ENCODE data around the gene NOL4L. TPM values are rescaled to one million over a fixed set of nuclear protein-coding genes. Genes with fewer than 3 reads are reported as not detected.

Gene NOL4L, protein sequence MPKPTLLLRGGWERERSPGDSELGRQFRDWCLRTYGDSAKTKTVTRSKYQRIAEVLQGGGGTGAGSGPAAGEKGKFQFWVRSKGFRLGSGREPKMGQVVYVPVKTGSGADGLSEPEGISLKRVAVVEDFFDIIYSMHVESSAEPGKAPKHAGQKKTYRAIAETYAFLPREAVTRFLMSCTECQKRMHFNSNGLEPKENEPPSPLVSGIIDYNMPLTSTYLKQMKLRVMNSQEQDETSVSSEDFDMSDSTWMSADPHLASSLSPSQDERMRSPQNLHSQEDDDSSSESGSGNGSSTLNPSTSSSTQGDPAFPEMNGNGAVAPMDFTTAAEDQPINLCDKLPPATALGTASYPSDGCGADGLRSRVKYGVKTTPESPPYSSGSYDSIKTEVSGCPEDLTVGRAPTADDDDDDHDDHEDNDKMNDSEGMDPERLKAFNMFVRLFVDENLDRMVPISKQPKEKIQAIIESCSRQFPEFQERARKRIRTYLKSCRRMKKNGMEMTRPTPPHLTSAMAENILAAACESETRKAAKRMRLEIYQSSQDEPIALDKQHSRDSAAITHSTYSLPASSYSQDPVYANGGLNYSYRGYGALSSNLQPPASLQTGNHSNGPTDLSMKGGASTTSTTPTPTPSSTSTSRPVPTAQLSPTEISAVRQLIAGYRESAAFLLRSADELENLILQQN
- total RNA-seq: 19.7 TPM
- long read RNA-seq, full-length matches to known transcripts: 2 of 46 reads
- long read RNA-seq, partial matches to known transcripts: 2 of 46 reads
- long read RNA-seq, other reads (novel, unspliced or antisense): 42 of 46 reads

DNA sequence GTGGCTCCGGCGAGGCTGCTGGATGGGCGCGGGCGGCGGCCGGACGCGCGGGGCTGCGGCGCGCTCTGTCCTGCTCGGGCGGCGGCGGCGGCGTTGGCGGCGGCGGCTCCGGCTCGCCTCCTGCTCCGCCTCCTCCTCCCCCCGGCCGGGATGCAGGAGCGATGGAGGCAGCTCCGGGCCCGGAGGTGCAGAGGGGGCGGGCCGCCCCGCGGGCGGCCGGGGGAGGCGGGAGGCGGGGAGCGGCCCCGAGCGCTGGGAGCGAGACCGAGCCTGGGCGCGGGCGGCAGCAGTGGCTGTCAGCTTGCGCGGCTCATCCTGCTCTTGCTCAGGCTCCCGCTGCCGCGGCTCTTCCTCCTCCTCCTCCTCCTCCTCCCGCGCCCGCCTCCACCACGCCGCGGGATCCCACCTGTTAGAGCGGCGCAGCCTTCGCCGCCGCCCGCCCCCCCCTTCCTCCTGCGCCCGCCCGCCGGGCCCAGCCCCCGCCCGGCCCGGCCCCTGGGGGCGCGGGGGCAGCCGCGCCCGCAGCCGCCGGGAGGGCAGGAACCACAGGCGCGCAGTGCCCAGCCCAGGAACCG lies at the start of gene NOL4L:
Gene NOL4L, minus strand, starts transcription at position 323 of the 575 bp plus-strand sequence. CDS start 443 bp downstream, outside the sequence.
- Histone ChIP-seq H3K4me3 (peak within 1 kb of the TSS; percentile 60), H3K27me3 (peaks cover 11% of the 10 kb centered on the region), H3K36me3 (no peaks in the 10 kb centered on the region), H3K27ac (no peak within 1 kb of the TSS), H3K9me3 (no peaks in the 10 kb centered on the region), H3K4me1 (no peaks in the 10 kb centered on the region)
- no peak for DNase-seq
- TF ChIP-seq, protein P1, sequence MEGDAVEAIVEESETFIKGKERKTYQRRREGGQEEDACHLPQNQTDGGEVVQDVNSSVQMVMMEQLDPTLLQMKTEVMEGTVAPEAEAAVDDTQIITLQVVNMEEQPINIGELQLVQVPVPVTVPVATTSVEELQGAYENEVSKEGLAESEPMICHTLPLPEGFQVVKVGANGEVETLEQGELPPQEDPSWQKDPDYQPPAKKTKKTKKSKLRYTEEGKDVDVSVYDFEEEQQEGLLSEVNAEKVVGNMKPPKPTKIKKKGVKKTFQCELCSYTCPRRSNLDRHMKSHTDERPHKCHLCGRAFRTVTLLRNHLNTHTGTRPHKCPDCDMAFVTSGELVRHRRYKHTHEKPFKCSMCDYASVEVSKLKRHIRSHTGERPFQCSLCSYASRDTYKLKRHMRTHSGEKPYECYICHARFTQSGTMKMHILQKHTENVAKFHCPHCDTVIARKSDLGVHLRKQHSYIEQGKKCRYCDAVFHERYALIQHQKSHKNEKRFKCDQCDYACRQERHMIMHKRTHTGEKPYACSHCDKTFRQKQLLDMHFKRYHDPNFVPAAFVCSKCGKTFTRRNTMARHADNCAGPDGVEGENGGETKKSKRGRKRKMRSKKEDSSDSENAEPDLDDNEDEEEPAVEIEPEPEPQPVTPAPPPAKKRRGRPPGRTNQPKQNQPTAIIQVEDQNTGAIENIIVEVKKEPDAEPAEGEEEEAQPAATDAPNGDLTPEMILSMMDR (IDR thresholded peaks at IDR 0.05): no peak
- intact Hi-C loops (cut with DNase I): no loop called here
- ATAC-seq: peak; percentile 2

DNA sequence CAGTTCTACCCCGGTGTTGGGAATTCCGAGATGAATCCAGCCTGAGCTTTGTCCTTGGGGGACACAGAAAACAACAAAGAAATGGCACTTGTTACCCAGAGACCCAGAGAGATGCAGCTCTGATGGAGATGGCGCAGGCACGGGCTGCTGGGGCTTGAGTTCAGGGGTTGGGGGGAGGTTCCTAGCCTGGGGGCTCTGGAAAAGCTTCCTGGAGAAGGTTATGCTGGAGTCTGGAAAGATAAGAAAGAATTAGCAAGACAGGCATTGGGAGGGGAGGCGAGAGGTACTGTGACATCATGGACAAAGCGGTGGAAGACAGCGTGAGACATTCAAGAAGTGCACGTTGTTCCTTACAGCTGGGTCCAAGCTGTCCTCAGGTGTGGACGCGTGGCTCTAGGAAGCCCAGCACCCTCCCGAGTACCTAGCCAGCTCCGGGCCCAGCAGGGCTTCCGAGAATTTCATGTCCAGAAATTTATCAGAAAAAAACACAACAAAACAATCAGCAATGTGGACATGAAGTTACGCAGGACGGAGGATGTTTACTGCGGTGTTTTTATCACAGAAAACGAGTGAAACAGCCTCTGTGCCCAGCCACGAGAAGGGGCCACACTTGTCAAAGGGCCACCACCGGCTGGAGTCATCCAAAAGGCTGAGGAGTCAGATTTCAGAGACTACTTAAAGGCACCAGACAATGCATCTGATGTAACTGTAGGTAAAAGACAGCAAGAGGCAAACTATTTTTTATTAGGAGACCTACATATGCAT lies 49.1 kb upstream of the NOL4L start:
- no peak for ATAC-seq
- no peaks in the 10 kb centered on the region for H3K9me3 ChIP-seq
- no peak for DNase-seq
- no peaks in the 10 kb centered on the region for H3K36me3 ChIP-seq
- no peak overlapping the region for H3K27ac ChIP-seq
- intact Hi-C loops (cut with DNase I): no loop called here
- no peaks in the 10 kb centered on the region for H3K4me1 ChIP-seq
- H3K27me3 ChIP-seq: no peaks in the 10 kb centered on the region
- TF ChIP-seq, protein P1 (IDR thresholded peaks at IDR 0.05): no peak
- no peak overlapping the region for H3K4me3 ChIP-seq

DNA sequence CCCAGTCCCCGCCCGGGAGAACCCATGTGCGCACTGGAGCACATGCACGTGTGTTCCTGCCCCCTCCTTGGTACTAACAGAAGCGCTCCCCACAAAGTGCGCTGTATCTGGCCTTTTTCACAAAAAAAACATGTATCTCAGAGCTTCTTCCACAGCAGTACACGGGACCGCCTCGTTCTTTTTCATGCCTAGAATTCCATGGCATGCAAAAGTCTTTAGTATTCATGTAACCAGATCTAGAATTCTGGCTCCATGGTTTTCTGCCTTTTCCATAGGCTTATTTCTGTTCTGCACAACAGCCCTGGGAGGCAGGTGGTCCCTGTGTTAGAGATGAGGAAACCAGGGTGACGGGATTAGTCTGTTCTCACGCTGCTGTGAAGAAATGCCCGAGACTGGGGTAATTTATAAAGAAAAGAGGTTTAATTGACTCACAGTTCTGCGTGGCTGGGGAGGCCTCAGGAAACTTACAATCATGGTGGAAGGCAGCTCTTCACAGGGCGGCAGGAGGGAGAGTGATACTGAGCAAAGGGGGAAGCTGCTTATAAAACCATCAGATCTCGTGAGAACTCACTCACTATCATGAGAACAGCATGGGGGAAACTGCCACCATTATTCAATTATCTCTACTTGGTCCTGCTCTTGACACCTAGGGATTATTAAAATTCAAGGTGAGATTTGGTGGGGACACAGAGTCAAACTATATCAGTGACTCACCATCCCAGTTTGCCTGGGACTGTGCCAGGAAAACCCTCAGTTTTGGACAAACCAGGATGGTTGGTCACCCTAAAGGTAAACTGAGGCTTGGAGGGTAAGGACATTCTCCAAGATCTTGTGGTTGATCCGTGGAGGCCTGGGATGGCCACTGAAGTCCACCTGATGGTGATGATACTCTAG lies 47.6 kb upstream of the NOL4L start:
- TF ChIP-seq, protein P1 (IDR thresholded peaks at IDR 0.05): no peak
- Histone ChIP-seq H3K36me3 (no peaks in the 10 kb centered on the region), H3K4me3 (no peak overlapping the region), H3K27ac (no peak overlapping the region), H3K9me3 (no peaks in the 10 kb centered on the region), H3K27me3 (peaks cover 5% of the 10 kb centered on the region), H3K4me1 (peaks cover under 1% of the 10 kb centered on the region)
- DNase-seq (no peak), ATAC-seq (no peak)
- intact Hi-C loops (cut with DNase I): no loop called here

DNA sequence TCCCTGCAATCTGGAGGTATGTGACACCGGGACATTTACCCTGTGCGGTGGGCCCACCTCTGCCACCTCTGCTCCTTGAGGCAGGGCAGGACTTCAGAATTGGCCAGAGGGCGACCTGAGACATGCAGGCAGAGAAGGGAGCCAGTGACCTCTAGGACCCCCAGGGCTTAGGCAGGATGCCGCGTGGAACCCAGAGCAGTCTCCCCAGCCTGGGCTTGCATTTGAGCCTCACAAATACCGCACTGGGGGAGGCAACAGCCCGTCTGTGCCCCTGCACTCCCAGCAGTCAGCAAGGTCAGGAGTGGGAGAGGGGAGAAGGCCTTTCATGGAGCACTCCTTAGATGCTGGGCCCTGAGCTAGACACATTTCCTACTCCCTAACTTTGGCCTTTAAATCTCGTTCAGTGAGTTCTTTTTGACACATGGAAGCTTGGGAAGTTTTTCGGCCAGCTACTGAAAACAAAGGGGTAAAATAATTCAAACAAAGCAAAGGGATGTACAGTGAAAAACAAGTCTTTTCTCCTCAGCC lies 46.9 kb upstream of the NOL4L start:
- Histone ChIP-seq H3K27me3 (peaks cover 12% of the 10 kb centered on the region), H3K4me3 (no peak overlapping the region), H3K27ac (no peak overlapping the region), H3K4me1 (peaks cover 7% of the 10 kb centered on the region), H3K36me3 (no peaks in the 10 kb centered on the region), H3K9me3 (no peaks in the 10 kb centered on the region)
- no peak for ATAC-seq
- DNase-seq: no peak
- TF ChIP-seq, protein P1 (IDR thresholded peaks at IDR 0.05): no peak
- intact Hi-C loops (cut with DNase I): no loop called here
